ENCODE results near the gene NAPA. TPM values are rescaled to one million over a fixed set of nuclear protein-coding genes. Genes with fewer than 3 reads are reported as not detected.

NAPA gene
- total RNA-seq, 4 donors from 2014 or later = 146 to 354 (median 213) TPM

DNA sequence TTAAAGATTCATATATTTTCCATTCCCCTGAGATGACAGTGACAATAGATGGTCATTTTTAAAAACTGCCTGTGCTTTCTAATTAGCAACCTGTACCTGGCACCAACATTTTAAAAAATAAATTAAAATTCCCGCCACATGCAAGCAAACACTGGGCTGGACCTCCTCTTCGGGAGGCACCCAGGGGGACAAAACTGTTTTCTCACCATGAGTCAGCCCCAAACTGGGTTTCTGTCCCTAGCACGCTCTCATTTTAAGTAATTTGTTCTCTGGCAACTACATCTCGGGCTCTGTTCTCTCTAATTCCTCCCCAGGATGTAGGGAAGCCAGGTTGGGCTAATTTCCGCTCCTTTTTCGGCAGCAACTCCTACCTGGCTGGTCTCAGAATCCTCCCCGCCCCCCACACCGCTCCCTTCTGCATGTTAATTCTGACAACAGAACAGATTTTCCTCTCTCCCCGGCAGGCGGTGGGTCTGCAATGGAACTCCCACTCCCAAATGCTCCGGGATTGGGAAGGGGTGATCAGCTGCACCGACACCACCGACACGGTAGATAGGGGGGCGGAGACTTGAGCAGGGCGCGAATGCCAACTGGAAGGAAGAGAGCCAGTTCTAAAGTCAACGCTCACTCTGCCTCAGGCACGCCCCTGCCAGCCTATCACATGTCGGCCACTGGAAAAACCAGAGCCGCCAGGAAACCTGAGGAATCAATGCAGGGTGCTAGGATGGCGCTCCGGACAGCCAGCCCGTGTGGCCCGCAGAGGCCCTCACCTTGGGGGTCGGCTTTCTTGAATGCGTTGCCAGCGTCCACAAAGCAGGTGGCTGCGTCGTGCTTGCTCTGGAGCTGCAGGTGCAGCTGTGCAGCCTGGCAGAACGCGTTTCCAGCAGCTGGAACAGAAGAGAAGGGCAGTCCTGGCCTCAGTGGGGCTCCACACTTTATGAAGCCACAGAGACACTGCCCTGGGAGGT is 14.7 kb downstream of the NAPA start:
- no peaks in the 10 kb centered on the region for H3K9me3 ChIP-seq
- WGBS, 2 donors = 84 to 89% methylated on average over 24 to 32 of the region's 32 CpGs
- H3K4me3 ChIP-seq (replicated peaks in 1 of 3) = no peak overlapping the region
- H3K36me3 ChIP-seq = peaks cover 51 to 58% of the 10 kb centered on the region in 2 donors
- H3K4me1 ChIP-seq = no peaks in the 10 kb centered on the region
- H3K27me3 ChIP-seq = no peaks in the 10 kb centered on the region
- no peak for DNase-seq
- H3K27ac ChIP-seq = no peak overlapping the region
- TF ChIP-seq POLR2A (IDR thresholded peaks at IDR 0.05) = no peak
- TF ChIP-seq, protein P1, sequence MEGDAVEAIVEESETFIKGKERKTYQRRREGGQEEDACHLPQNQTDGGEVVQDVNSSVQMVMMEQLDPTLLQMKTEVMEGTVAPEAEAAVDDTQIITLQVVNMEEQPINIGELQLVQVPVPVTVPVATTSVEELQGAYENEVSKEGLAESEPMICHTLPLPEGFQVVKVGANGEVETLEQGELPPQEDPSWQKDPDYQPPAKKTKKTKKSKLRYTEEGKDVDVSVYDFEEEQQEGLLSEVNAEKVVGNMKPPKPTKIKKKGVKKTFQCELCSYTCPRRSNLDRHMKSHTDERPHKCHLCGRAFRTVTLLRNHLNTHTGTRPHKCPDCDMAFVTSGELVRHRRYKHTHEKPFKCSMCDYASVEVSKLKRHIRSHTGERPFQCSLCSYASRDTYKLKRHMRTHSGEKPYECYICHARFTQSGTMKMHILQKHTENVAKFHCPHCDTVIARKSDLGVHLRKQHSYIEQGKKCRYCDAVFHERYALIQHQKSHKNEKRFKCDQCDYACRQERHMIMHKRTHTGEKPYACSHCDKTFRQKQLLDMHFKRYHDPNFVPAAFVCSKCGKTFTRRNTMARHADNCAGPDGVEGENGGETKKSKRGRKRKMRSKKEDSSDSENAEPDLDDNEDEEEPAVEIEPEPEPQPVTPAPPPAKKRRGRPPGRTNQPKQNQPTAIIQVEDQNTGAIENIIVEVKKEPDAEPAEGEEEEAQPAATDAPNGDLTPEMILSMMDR (IDR thresholded peaks at IDR 0.05) = no peak
- intact Hi-C loops (cut with DNase I) = no loop called here

DNA sequence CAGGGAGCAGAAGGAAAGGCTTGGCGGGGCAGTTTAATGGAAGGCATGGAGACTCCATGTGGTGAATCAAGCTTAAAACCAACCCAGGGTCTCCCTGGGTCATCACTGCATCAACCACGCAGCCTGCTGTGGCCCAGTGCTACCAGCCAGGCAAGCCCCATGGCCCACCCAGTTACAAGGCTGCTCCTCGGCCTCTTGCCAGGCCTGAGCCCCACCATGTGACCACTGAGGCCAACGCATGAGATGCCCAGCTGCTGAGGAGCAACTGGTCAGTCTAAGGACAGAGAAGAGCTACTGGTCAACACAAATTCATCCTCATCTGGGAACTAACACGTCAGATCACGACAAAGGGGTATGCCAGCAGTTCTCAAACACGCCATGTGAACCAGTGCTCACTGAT is 15.5 kb downstream of the NAPA start:
- DNase-seq = no peak
- no peaks in the 10 kb centered on the region for H3K9me3 ChIP-seq
- H3K4me3 ChIP-seq (replicated peaks in 1 of 3) = no peak overlapping the region
- H3K36me3 ChIP-seq = peaks cover 45 to 62% of the 10 kb centered on the region in 2 donors
- TF ChIP-seq, protein P1 (IDR thresholded peaks at IDR 0.05) = no peak
- TF ChIP-seq POLR2A (IDR thresholded peaks at IDR 0.05) = no peak
- intact Hi-C loops (cut with DNase I) = no loop called here
- 88 to 92% methylated on average over 6 to 7 of the region's 7 CpGs for WGBS, 2 donors
- H3K4me1 ChIP-seq = peaks cover 0 to 5% of the 10 kb centered on the region in 2 donors
- no peaks in the 10 kb centered on the region for H3K27me3 ChIP-seq
- no peak overlapping the region for H3K27ac ChIP-seq

DNA sequence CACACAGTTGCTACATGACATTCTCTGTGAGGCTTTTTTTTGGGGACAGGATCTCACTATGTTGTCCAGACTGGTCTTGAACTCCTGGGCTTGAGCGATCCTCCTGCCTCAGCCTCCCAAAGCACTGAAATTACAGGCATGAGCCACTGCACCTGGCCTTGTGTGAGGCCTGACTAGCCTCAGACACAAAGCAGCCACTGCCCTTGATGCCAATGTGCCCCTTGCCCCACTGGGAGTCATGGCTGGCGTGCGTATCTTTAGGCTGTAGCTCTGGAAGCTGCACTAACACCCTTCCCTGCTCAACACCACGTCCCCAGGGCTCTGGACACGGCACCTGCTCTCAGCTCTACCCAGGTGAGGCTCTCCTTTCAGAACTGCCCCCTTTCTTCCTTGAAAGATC is 16.3 kb downstream of the NAPA start:
- intact Hi-C loops (cut with DNase I) = no loop called here
- no peaks in the 10 kb centered on the region for H3K27me3 ChIP-seq
- H3K27ac ChIP-seq = no peak overlapping the region
- TF ChIP-seq, protein P1 (IDR thresholded peaks at IDR 0.05) = no peak
- TF ChIP-seq POLR2A (IDR thresholded peaks at IDR 0.05) = no peak
- no peaks in the 10 kb centered on the region for H3K9me3 ChIP-seq
- no peak overlapping the region for H3K4me3 ChIP-seq (replicated peaks in 1 of 3)
- WGBS, 2 donors = 95 to 100% methylated on average over 4 to 5 of the region's 5 CpGs
- no peak for DNase-seq
- peaks cover 49 to 61% of the 10 kb centered on the region in 2 donors for H3K36me3 ChIP-seq
- H3K4me1 ChIP-seq = peaks cover 0 to 5% of the 10 kb centered on the region in 2 donors

DNA sequence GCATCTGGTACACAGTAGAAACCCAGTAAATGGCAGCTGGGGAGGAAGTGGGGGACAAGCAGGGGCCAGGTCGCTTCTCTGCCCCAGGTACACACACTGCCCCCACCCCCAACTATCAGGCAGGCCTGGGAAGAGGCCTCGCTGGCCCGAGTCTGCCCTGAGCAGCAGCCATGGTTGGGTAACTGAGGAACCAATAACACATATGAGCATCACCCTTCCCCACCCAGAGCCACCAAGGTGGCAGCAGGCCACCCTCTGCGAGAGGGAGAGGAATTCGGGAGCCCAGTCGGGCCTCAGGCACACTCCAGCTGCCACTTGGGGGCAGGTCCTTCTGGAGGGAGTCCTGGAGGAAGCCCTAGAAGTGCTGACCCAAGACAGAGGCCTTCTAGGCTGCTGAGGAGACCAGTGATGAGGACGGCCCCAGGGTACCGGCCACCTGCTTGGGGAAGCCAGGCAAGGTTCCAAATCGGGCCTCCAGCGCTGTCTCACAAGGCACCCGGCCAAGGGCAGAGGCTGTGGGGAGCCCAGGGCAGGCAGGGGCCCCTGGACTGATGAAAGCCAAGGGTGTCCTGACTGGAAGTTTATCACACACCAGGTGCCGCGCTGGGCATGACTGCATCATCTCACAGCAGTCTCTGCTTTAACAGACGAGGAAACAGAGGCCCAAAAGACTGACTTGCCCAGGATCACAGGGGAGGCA is 16.9 kb downstream of the NAPA start:
- H3K4me3 ChIP-seq (replicated peaks in 1 of 3) = no peak overlapping the region
- no peaks in the 10 kb centered on the region for H3K9me3 ChIP-seq
- TF ChIP-seq, protein P1 (IDR thresholded peaks at IDR 0.05) = no peak
- TF ChIP-seq POLR2A (IDR thresholded peaks at IDR 0.05) = no peak
- peaks cover 49 to 61% of the 10 kb centered on the region in 2 donors for H3K36me3 ChIP-seq
- no peak for DNase-seq
- no peaks in the 10 kb centered on the region for H3K27me3 ChIP-seq
- intact Hi-C loops (cut with DNase I) = no loop called here
- peaks cover 0 to 5% of the 10 kb centered on the region in 2 donors for H3K4me1 ChIP-seq
- H3K27ac ChIP-seq = no peak overlapping the region
- WGBS, 2 donors = 82 to 90% methylated on average over 2 to 6 of the region's 14 CpGs

Measured in thyroid gland (tissue), 4 donors.